SHP77 treated with DMSO at 0.1 percent for 48 hours (cell line): ENCODE measurements around the gene CASQ1.

Source experiments
- DNase-seq: peaks from one replicate; lab custom pipeline; 2025; lab: John Stamatoyannopoulos, UW

The CASQ1 gene

DNA sequence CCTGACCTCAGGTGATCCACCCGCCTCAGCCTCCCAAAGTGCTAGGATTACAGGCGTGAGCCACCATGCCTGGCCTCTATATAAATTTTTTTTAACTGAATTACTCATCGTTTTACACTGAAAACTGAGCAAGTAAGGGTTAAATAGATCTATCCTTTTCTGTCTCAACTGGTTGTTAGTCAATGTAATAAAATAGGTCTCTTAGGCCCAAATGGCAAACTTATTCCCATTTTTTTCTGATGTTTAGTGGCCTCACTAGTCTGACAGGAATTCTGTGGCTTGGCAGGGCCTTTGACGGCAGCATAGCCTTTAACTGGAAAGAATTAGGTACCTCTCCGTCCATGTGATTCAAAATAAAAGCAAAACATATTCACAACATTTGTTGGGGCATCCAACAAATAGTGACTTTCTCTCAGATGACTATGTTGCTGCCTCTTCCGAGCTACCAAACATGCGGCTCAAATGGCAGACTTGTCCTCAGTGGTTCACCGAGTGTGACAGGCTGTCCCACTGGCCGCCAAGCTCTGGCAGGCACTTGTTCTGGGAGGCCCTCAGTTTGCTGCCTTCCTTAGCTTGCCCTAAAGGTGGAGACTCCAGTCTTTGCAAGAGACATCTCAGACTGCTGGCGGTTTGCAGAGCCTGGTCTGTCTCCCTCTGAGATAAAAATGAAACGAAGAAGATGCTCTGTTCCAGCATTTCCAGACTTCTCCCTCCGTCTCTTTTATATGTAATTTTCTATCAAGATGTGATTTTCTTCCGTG lies 21.6 kb upstream of the CASQ1 start:
- DNase-seq = no peak

DNA sequence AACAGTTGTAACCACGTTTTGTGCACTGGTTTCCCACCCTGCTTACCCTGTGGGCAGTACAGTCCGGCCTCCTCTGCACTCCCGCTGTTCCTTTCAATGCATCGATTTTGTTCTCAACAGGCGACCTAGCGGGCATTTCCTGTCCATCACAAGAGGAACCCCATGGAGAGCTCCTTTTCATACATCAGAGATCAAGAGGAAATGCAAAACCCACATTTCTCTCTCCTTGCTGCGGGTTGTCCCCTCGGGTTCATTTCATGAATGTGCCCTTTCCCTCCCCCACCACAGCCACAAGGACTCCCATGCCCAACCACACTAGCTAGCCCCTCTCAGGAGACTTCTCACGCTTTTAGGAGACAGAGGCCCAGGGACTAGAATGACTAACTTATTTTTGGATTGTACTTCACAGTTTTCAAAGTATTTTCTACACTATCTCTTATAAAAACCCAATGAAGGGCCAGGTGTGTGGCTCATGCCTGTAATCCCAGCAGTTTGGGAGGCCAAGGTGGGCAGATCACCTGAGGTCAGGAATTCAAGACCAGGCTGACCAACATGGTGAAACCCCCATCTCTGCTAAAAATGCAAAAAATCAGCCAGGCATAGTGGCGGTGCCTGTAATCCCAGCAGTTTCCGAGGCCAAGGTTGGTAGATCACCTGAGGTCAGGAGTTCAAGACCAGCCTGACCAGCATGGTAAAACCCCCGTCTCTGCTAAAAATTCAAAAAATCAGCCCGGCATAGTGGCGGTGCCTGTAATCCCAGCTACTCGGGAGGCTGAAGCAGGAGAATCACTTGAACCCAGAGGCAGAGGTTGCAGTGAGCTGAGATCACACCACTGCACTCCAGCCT lies 20.6 kb upstream of the CASQ1 start:
- DNase-seq = no peak

DNA sequence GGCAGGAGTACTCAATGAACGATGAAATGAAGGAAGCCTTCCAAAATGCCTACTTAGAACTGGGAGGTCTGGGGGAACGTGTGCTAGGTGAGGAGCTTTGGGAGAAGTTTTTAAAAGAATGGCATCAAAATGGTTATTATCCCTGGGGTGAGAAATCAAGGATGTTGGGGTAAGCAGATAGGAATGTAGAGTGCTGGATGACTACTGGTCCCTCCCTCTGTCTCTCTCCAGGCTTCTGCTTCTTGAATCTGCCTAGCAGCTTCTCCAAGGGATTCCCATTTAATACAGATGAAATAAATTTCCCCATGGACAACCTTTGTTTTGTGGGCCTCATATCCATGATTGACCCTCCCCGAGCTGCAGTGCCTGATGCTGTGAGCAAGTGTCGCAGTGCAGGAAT lies 19.0 kb upstream of the CASQ1 start:
- no peak for DNase-seq

DNA sequence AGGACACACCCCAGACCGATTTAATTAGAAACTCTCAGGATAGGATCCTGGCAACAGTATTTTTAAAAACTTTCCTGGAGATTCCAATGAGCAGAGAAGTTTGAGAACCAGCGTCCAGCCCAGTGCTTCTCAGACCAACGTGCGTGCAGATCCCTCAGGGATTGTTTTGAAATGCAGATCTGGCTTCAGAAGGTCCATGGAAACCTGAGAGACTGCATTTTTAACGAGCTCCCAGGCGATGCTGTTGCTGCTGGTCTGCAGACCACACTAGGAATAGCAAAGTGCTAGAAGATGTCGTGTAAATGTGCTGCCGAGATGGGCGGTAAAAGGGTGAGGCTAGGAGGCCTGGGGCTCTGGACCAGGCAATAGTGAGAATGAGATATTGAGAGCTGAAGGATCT lies 18.4 kb upstream of the CASQ1 start:
- no peak for DNase-seq

DNA sequence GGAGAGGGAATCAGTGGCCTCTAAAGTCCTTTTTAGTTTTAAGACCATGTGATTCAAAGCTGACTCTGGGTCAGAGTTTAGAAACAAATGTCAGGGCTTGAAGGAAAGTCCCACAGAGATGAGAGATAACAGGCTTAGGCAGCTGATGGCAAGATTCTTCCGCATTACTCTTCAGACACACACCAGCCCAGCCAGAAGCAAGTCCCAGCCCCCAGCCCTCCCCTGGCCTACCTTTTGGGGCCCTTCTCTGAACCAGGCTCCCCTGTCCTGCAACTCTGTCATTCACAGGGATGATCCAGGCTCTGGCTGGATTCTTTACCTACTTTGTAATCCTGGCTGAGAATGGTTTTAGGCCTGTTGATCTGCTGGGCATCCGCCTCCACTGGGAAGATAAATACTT lies 13.1 kb upstream of the CASQ1 start:
- DNase-seq = no peak

DNA sequence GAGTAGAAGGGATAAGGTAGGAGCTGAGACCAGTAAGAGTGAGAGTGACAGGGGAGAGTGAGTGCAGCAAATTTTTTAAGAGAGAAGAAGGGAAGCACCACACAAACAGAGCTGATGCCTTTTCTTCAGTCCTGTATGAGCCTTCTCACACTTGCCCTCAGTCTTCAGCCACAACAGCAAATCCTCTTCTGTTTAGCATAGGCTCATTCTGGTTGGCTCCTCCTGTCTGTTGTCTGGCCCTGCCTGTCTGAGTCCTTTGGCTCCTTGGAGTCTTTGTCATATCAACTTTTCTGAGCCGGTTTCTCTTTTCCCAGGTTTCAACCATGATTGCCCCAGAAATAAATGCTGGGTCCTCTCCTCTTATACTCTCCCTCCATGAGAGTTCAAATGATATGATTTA lies 12.7 kb upstream of the CASQ1 start:
- DNase-seq = no peak

DNA sequence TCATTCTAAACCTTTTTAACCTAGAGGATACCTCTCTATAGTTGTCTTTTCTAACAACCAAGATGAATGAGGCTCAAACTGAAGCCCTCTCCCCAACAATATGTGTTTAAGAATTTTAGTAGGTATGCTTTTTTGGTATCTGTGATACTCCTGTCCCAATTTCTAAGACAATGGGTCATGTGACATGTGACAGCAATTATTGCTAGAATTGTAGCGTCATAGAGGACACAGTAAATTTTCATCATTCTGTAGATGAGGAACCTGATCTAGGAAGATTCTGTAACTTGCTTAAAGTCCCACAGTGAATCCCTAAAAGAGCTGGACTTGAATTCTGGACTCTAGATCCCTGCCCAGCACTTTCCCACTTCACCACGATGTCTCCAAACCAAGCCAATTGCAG lies 11.6 kb upstream of the CASQ1 start:
- no peak for DNase-seq

DNA sequence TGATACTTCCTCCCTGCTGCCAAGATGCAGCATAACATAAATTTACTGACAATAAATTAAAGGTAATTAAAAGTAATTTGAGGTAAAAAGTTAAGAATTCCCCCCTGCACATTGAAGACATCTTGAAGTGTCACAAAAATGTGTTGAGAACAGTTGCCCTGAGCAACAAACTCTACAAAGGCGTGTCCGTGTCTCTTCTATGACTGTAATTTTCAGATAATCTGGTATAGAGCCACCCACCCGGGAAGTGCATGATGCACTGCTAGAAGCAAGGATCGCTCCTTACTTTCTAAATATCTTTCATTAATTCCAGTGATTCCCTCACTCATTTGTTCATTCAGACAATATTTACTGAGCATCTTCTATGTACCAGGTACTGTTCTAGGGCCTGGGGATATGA lies 11.0 kb upstream of the CASQ1 start:
- no peak for DNase-seq

DNA sequence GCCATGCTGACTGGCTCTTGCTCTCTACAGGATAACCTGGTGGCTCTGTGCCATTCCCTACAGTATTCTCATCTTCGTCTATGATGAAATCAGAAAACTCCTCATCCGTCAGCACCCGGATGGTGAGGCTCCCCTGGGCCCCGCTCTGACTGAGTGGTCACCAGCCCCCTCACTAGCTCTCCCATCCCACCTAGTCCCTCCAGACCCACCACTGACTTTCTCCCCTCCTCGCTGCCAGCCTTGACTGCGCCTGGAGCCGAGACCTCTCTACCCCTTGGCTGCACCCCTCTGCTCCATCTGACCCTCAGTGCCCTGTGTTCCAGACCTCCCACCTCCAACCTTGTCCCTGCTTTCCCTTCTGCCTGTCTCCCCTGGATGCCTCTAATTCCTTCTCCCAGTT lies 4.1 kb upstream of the CASQ1 start:
- no peak for DNase-seq

DNA sequence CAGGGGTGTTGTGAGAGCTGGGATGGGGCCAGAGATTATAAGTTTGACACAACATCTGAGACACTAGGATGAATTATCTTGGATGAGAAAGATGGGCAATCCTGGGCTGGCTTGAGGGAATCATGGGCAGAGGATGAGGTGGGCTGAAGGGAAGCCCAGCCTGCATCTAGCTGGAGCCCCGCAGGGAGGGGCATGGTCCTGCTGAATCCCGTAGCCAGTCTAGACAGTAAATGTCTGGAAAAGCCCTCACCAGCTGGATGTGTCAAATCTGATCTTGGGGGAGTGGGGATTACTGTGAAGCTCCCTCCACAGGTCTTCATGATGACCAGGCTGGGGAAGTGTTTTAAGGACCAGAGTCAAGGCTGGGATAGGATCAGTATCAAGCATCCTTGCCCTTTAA lies 3.6 kb upstream of the CASQ1 start:
- no peak for DNase-seq

DNA sequence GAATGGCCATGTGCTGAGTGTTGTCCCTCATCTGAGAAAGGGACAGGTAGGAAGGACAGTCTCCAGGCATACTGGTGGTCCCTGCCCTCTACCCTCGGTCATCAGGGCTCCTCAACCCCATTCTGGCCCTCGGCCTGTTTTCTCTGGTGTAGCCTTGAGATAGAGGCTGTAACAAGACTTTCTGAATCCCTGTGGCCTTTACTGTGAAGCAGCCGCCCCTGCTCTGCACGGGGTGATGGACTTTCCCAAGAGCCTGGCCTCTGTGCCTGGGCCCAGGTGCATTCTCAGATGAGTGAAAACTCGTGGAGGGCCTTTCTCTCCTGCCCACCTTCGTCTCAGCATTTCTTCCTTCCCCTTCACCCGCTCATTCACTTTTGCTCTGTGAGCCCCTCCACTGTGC lies 3.0 kb upstream of the CASQ1 start:
- DNase-seq = no peak

DNA sequence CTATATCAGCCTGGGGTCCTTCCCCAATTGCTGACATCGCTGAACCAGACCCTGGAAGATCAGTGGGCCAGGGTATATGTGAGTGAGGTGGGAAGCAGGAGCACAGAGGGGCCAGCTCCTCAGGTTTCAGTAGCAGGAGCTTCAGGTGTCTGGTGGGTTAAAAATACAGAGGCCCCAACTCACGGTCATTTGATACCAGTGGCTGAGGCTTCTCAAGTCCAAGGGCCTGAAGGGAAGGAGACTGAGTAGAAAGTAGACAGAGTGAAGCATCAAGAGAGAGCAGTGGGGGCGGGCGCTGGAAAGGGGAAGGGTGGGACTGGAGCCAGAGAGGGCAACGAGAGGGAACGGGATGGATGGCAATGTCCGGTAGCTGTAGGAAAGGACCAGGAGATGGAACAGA lies 2.0 kb upstream of the CASQ1 start:
- DNase-seq = no peak

DNA sequence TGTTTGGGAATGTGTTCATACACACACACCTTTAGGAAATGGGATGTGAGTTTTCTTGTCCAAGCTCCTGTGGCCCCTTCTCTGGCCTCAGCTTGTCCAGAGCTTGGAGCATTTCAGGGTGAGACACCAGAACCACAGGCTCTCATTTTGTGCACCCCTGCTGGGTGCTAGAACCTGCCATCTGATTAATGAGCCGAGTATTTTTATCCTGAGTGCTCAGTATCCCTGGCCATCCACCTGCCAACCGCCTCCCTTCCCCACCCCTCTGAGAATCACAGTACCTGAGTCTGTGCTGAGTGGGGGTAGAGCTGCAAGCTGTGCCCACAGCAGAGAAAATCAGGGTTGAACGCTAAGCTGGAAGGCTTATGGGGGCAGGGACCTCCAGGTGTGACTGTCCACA lies 1.4 kb downstream of the CASQ1 start:
- no peak for DNase-seq

DNA sequence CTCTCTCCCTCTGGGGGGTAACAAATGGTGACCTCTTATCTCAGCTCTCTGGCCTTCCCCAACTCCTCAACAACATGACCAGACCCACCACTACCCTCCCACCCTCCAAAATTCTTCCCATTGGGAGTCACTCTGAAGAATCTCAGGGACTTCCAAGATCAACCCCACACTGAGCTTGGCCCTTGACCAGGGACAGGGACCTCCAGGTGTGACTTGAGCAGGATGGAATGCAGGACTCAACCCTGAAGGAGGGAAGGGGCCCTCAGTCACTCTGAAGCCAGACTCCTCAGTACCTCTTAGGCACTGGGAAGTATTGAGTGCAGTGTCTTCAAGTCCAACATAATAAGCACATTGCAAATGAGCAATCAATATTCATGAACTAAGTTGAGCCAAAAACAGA lies 1.9 kb downstream of the CASQ1 start:
- DNase-seq = no peak

DNA sequence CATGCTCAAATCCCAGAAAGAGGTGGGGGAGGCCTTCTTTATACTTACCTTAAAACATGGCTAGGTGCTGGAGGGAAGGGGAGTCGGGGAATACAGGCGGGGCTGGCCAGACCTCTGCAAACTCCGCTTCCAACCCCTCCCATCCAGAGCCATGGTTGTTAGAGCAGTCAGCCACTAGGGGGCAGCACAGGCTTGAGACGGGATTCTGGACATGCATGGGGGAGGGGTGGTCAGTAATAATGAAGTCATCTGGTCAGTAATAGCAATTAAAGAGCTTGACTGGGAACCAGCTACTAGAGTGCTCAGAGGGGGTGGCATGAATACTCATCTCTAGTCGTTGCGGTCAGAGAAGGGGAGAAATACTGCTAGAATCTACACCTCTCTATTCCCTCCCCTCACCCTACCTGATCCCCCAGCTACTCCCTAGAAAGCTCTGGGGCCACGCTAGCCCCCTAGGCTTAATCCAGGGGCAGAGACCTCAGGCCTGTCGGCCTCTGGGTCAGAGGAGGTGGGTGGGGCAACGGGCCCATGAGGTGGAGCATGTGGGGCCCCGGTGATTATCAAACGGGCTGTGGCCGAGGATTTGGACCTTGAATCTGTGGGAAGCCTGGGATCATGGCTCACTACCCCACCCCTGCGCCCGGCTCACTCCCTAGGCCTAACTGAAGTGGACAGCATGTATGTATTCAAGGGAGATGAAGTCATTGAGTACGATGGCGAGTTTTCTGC lies 2.9 kb downstream of the CASQ1 start:
- peak; percentile 45 for DNase-seq

DNA sequence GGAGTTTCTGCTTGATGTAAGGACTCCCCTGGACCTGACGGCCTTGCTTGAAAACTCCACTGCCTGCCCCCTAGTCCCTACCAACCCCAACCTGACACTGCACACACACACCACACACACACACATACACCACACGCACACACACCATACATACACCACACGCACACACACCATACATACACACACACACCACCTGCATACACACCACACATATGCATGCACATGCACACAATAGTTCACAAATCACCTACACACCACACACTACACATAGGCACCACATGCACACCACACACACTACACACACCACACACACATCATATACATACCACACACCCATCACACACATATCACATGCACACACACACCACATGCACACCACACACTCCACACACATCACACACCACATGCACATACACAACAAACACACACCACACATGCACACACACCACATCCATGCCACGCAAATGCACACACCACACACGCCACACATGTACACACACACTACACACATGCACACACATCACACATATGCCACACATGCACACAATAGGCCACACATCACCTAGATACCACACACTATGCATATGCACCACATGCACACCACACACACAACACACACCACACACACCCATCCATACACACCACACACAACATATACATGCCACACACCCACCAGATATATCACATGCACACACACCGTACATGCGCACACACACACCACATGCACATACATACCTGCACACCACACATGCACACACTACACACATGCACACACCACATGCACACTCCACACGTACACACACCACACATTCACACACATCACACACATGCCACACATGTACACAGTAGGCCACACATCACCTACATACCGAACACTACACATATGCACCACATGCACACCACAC lies 3.7 kb downstream of the CASQ1 start:
- no peak for DNase-seq

DNA sequence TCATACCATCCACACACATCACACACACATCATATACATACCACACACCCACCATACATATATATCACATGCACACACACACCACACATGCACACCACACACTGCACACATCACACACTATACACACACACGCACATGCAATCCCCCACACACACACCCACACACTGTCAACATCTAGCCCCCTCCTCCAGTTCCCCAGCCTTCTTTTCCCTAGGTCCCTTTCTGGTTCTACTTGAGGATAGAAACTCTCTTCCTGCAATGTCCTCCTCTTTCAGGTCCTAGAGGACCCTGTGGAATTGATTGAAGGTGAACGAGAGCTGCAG lies 4.3 kb downstream of the CASQ1 start:
- no peak for DNase-seq

DNA sequence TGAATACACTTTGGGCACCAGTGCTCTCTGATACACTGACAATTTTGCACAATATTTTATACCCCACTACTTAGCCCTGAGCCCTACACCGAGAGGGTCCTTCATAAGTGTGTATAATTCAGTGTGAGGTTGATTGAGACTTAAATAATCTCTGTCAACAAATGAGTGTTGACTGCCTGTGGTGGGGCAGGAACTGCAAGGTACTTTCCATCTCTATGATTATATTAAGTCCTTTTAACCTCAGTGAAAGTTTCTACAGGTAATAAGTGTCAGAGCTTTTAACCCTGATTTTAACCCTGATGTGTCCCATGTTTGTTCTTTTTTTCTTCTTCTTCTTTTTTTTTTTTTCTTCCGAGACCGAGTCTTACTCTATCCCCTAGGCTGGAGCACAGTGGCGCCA lies 5.8 kb downstream of the CASQ1 start:
- DNase-seq = no peak

DNA sequence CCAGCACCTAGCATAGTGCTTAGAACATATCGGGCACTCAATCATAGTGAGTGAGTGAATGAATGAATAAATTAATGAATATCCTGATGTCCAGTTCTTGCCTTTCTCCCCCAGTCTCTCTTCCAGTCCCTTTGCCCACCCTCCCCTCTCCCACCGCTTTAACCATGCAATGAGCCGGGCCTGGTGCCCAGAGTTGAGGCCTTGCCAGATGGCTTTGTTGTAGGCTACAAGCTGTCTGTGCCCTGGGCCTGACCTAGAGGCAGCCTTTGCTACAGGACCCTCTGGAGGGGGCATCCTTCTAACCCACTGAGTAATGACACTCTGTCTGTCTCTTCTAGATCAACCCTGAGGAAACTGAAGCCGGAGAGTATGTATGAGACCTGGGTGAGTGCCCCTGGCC lies 6.9 kb downstream of the CASQ1 start:
- DNase-seq = no peak

DNA sequence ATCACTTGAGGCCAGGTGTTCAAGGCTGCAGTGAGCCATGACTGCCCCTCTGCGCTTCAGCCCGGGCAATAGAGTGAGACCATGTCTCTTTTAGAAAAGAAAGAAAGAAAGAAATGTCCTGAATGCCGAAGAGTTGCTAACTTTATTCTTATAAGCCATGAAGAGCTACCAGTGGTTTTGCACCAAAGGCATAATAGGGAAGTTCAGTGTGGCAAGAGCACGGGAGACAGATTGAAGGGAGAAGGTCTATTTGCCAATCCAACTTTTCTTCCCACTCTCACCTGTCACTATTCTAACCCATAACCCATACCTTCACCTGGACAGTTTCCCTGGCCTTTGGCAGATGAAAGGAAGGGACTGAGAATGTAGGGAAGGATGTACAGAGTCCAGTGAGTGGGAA lies 10.4 kb downstream of the CASQ1 start:
- DNase-seq = no peak

DNA sequence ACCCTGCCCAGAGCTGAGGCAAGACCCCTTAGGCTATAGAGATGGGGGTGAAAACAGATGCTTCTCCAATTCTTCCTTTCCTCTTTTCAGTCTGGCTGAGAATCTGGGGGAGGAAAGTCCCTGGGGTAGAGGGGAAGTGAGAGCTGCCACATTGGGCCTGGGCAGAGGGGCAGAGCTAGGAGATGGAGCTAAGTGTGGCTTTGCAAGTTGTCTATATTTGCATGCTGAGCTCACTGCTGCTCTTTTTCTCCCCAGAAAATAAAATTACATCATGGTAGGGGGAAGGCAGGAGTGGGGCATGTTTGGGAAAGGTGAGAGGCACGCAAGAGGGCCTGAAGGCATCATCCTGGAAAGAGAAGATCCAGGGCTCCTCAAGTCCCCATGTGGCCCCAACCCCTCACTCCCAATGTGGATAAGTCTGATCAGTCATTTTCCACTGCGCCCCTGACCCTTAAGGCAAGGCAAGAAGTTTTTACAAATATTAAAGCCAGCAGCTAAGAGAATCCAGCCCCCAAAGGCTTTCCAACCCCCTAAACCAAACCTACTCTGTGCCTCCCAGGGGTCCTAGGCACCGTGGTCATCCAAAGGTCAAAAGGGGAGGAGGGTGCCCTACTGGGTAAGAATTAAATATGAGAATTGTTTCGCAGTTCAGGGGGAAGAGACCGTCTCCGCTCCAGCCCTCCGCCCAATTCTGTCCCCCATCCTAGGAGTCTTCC lies 14.3 kb downstream of the CASQ1 start:
- no peak for DNase-seq
